ENCODE results near the gene ACAP2.

The ACAP2 gene

DNA sequence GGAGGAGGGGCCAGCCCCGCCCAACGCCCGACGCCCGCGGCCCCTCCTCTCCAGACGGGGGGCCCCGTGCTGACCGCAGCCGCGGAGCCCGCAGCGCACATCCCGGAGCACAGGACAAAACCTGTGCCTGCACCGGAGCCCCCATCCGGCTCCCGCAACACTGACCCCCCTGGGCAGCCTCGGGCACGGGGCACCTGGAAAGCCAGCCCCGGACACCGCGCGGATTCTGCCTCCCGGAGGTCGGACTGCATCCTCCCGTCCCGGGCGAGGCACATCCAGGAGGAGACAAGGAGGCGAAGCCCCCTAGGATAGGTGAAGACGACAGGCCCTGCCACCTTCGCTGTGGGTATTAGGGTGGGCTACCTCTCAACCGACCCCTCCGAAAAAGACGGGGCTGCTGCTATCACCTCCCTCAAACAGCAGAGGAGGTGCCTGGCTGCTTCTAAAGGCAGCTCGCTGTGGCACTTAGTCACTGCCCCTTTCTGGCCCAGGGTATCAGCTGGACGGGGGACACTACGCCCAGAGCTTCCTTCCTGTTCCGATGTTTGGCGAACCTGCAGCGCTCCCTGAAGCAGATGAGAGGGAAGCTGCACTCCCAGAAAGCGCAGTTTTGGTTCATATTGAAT, 182.4 kb downstream of the ACAP2 start:
- no peak for DNase-seq (ENCODE audit: low read depth, low spot score)

DNA sequence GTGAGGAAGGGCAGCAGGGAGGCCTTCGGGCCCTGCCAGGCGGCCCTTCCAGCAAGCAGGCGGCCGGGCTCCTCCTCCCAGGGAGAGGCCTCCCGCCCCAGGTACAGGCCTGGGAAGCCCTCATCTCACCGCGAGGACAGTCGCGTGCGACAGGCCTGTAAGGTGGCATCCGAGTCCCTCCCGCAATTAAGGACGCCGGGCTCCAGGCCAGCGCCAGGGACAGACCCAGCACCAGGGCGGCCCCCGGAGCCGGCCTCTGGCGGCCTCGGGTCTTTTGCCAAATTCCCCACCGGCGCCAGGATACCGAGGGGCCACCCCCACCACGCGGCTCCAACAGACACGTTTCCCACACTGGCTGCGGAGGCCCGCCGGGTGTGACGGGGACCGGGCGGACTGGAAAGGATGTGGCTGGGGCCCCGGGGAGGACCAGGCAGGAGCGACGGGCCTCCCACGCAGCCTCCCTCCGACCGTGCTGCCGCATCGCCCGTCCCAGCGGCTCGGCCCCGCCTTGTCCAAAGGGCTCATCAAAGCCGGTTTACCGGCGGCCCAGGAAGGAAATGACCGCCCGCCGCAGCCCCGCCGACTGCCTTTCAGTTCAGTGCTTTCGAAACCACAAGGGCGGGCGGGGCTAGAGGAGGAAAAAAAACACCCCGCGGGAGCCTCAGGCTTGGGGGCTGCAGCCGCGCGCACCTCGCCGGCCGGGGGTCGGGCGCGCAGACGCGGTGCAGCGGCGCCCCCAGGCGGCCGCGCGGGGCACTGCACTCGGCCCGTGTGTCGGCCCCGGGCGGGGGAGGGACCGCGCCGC, 183.1 kb downstream of the ACAP2 start:
- no peak for DNase-seq (ENCODE audit: low read depth, low spot score)

DNA sequence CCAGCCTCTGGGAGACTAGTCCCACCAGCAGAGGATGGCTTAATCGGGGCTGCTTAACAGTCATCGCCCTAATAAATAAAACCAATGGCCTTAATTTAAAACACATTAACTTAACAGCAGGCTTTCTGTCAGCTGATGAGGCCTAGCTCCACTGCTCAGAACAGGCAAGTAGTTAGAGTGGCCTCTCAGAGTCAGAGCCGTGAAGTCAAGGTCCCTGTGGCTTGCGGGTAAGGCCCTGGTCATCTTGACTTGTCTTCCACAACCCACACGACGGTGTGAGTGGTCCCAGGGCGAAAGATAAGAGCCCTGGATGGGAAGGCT, 183.7 kb downstream of the ACAP2 start:
- no peak for DNase-seq (ENCODE audit: low read depth, low spot score)

DNA sequence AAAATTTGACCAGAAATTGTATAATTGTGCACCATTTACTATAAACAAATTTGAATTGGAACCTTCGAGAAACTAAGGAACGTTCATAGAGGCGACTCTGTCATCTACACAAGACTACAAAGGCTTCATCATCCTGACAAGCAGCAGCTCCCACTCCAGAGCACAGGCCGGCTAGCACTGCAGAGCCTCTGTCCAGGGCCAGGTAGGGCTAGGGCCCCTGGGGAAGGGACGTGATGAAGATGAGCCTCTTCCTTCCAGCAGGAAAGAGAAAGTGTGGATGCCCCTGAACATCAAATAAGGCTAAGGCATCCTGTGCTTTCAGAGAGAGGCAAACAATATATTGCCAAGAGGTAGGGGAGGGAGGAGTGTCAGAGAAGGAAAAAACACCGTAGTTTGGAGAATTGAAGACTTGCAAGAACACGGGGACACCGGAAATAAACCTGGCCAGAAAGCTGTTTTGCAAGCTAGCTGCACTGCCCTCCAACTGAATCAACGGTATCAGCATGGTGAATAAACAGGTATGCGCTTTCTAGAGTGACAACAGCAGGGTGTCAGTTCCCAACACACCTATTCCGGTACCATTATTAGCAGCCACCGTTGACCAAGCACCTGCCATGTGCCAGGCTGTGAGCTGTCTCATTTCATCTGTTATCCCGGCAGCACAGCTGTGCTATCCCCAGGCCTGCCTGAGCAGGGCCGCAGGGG, 184.2 kb downstream of the ACAP2 start:
- DNase-seq (ENCODE audit: low read depth, low spot score): no peak

DNA sequence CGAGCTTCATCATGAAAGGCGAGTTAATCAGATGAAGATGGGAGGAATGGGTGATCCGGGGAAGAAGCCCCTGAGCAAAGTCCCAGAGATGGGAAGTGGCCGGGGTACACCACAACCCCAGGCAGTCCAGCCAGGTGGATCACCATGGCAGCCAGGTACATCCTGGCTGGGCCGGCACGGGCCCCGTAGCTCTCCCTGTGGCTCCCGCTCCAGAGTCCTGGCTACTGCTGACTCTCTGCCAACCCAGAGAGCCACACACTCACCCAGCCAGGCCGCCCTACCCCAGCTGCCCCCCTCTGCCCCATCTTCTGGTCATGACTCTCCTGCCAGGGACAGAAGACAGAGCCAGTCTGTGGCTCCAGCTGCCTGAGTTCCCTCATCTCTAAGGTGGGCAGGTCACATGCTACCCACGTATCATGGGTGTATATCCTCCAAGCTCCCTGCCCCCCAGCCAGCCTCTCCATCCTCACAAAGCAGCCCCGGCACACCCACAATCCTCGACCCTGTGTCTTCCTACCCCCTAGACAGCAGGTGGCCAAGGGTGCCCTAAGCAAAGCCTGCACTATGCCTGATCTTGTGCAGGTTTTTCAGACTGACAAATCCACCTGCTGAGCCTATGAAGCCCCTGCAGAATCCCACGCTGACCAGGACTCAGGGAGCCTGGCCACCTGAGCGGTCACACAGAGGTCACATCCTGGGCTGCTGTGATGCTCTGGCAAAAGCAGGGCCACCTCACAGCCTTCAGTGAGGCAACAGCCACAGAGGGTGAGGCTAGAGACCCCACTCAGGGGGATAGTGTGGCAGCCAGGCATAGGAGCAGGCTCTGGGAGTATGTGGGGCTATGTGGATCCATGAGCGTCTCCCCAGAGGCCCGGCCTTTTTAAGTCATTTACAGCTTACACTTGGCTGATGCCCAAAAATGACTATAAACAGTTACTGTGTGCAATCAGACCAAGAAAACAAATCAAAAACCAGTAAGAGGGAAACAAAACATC, 185.1 kb downstream of the ACAP2 start:
- DNase-seq (ENCODE audit: low read depth, low spot score): no peak

DNA sequence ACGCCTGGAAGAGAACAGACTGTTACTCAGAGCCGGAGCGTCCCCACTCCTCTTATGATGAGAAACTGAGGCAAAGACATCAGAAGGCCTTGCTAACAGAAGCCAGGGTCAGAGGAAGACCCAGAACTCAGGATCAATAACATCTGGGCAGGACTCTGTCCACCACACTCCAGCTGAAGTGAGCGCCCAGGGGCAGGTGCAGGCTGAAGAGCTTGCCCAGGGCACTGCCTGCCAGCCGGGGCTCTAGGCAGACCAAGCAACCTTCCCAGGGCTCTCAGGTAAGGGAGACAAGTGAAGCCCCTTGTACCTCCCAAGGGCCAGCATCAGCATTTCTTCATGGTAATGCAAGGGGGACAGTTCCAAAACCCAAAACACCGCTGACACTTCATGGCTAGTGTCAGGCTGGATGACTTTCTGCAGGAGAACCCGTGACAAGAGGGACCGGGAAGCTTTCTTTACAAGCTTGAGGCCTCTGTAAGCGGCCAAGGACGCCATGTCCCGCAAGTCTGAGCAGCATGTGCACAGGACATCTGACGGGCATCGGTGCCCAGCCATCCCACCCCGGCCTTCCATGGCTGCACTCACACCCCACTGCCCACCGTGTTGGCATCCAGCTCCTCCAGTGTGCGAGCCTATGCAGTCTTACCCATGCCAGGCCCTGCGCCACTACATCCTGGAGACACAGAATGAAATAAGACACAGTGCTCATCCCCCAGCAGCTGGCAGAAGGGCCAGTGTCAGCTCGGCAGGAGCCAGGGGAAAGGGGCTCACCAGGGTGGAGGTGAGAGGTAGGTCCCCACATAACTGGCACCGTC, 186.0 kb downstream of the ACAP2 start:
- no peak for DNase-seq (ENCODE audit: low read depth, low spot score)

DNA sequence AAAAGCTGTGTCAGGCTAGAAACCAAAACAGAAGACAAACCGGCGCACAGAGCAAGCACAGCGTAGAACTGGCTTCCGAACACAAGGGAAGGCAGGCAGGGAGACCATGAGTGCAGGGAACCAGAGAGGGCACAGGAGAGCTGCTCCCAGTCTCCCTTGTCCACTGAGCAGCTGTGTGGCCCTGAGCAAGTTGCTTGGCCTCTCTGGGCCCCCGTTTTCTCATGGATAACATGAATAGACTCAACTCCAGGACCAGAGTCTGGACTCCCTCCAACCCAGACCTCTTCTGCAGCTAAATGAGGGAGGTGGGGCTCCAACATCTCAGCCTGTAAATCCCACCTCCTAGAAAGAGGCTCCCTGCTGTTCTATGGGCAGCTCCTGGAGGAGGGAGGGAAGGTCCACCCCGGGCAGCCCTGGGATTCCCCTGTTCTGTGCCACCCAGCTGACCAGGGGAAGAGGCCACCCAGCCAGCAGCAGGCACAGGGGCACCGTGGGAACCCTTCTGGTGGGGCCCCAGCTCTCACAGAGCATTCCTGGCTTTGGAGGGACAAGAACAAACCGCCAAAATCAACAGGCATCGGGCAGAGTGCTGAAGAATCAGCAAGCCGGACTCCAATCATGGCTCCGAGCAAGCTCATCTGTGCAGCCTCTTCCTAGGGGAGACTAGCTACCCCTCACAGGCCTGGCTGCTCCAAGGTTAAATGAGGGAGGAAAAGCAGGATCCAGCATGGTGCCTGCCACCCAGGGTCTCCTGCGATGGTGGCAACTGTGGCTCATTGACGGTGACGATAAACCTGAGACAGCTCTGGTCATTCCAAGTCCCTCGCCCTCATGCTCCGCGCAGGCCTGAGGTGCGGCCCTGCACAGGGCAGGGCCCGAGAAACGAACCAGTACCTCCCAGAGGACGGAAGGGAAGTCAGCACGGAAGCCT, 187.0 kb downstream of the ACAP2 start:
- no peak for DNase-seq (ENCODE audit: low read depth, low spot score)

DNA sequence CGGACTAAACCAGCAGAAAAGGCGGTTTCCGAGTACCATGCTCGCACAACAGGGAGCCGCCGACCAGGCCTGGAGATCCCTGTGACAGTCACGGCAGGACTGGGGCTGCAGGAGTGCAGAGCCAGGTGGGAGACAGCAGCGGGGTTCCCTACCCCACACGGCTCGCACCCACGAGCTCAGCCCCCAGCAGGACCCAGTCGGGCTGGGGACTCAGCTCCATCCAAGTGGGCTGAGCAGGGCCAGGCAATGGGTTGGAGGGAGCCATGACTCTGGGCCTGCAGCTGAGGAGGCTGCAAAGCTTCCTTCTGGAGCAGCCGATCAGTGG, 187.7 kb downstream of the ACAP2 start:
- DNase-seq (ENCODE audit: low read depth, low spot score): no peak

DNA sequence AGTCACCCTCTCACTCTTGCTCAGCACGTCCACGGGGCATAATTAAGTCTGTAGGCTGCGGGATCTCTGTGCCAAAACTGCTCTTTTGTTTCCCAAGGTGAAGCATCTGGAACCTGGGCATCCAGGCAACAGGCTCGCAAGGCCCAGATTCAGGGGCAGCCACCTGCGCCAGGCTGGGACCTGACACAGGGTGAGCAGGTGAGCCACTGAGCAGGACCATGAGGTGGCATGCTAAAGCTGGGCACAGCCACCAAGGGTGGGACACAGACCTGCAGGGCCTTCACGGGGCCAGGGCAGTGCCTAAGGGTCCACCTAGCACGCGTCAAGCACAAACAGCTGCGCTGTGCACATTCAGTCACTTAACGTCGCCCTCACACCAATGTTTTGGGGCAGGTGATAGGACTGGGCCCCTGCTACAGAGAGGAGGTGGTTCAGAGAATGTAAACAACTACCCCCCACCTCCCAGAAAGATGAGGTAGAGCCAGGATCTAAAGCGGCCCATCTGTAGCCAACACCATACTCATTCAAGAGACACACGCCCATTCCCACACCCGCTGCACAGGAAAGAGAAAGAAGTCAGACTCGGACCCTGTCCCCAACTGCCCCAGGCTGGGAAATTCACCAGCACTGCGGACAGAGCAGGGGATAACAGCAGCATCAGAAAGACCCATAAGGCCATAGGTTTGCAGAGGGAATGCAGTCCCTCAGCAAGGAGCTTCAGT, 188.2 kb downstream of the ACAP2 start:
- no peak for DNase-seq (ENCODE audit: low read depth, low spot score)

DNA sequence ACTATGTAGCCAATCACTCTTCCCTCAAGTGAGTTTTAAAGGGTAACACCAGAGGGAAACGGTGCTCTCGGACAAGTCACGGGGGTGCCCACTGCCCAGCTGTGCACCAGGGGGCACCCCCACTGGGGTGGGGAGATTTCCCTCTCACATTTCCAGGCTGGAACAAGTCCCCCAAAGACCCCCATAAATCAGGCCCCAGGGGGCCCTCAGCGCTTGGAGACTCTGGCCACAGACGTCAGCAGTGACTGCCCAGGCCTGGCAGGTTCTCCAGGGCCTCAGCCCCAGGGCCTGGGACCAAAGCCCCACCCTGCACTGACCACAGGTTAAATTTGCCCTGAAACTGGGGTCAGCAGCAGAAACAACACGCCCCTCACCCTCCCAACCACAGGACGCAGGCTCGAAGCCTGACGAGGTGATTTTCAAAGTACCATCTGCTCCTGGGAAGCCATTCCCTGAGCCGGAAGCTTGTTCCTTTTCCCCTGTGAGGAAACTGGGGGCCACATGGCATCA, 188.8 kb downstream of the ACAP2 start:
- DNase-seq (ENCODE audit: low read depth, low spot score): no peak

DNA sequence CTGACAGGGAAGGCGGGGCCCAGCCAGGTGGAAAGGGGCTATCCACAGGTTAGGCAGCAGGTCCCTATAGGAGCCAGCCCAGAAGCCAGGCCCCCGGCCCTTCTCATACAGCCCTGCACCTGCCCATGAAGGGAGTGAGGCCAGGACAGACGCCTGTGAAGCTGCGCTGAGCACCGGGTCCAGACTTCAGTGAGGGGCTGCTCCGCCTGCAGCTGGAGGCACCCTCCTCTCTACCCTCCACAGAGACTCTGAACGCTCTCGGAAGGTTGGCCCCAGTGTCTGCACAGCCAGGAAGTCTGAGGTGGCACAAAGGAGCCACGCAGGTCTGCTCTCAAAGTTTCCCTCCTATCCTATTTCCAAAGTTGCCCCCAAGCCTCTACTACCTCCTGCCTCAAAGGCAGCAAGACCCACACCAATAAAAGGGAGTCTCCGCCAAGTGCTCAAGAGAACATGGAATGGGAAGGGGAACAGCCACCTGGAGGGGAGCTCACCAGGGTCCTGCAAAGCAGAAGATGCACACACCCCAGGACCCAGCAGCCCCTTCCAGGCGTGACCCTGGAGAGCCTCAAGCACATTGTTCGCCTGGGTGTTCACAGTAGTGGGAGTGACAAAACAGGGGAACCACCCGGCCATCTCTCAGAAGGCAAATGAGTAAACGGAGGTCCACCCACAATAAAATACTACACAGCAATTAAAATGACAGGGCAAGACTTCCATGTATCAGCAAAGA, 191.3 kb downstream of the ACAP2 start:
- DNase-seq (ENCODE audit: low read depth, low spot score): no peak

DNA sequence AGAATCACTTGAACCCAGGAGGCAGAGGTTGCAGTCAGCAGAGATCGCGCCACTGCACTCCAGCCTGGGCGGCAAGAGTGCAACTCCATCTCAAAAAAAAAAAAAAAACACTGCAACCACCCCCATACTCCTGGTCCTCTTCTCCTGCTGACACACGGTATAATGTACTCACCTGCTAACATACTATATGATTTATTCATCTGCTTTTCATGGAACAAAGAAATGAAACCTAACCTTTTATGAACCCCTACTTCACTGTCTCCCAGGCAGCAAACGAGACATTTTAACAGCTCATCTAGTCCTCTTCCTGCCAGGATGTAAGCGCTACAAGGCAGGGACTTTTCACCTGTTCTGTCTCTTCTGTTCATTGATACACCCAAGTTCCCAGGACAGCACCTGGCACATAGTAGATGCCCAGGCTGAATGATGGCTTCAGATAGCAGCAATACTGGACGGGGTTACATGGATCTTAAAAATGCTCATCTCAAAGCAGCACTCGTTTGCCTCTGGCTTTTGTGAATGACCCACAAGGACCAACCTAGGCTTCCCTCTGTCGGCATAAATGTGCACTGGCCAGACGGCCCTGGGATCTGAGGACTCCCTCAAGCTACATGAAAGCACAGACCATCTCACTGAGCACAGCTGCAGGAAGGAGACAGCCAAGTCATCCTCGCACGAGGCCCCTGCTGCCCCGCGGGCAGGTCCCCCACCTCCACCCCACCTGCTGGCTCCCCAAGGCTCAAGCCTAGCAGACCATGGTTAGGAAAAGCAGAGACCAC, 192.2 kb downstream of the ACAP2 start:
- DNase-seq (ENCODE audit: low read depth, low spot score): no peak

DNA sequence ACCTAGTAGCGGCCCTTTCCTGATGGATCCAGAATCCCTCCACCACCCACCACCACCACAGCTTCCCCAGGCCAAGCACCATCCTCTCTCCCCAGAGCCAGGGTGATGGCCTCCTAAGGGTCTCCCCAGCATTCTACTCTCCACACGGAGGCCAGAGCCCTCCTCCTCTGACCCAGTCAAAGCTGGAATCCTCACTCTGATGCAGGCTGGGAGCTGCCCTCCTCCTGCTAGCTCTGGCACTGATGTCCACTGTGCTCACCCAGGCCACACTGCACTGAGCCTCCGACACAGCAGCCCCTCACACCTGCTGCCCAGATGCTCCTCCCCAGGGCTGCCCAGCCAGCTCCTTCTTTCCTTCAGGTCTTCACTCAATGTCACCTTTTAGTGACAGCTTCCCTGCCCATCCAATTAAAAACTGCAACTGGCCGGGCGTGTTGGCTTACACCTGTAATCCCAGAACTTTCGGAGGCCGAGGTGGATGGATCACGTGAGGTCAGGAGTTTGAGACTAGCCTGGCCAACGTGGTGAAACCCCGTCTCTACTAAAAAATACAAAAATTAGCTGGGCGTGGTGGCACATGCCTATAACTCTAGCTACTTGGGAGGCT, 192.9 kb downstream of the ACAP2 start:
- no peak for DNase-seq (ENCODE audit: low read depth, low spot score)

DNA sequence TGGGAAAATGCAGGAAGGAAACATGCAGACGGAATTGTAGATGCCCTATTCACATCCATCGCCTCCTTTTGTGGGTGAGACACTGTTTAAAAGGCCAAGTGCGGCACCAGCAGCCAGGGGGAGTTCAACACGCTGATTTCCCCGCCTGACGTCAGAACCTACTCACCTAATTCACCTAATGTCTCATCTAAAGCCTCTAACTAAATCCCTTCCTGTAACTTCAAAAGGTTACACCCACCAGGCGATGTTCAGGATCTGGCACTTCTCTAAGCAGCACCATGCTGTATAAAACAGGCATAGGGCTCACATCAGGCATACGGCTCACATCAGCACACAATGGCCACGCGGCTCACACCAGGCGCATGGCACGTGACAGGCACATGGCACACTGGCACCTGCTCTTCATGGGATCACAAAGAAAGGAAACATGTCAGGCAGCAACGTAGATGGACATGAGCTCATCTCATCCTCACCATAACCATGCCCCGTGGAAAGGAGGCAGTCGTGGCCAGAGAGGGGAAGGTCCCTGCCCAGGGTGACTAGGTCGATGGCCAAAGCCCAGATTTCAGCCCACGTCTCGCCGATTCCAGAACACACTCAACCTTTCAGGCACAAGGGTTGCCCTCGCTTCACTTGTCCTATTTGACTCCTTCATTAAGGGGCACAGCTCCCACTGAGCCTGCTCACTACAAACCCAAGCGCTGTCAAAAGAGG, 193.6 kb downstream of the ACAP2 start:
- no peak for DNase-seq (ENCODE audit: low read depth, low spot score)

DNA sequence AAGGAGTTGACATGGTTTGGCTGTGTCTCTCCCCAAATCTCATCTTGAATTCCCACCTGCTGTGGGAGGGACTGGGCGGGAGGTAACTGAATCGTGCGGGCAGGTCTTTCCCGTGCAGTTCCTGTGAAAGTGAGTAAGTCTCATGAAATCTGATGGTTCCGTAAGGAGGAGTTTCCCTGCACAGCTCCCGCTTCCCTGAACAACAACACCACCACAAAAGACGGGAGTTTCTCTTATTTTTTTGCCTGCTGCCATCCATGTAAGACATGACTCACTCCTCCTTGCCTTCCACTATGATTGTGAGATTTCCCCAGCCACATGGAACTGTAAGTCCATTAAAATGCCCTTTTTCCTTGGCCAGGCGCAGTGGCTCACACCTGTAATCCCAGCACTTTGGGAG, 194.5 kb downstream of the ACAP2 start:
- DNase-seq (ENCODE audit: low read depth, low spot score): no peak

DNA sequence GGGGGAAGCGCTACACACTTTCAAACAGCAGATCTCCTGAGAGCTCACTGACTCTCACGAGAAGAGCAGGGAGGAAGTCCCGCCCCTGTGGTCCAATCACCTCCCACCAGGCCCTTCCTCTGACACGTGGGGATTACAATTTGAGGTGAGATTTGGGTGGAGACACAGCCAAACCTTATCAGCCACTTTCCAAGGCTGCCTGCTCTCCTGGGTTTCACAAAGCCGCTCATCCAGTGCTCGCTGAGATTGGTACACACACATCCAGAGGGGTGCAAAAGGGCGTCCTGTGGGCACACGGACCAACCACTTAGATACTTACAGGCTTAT, 195.0 kb downstream of the ACAP2 start:
- DNase-seq (ENCODE audit: low read depth, low spot score): no peak

All from brain pericyte (primary cell).